HG02973 (cell line): ENCODE data around the gene PRDM2.

Source experiments
- ATAC-seq: cut with Tn5 transposase; IDR thresholded peaks from one replicate; pipeline ENCODE4 v1.9.1; 2021; ENCODE audit warnings: moderate library complexity; ENCODE audit not compliant: unreplicated experiment

The PRDM2 gene

GRCh38 chr1:13763991-13764390 is 64.0 kb downstream of the PRDM2 start:
- no peak for ATAC-seq

GRCh38 chr1:13764588-13765332 is 64.8 kb downstream of the PRDM2 start:
- ATAC-seq, result no peak

GRCh38 chr1:13766592-13767564 is 66.9 kb downstream of the PRDM2 start:
- ATAC-seq, result no peak

- no peak for ATAC-seq
These were observed 69.2 kb downstream of the PRDM2 start for GRCh38 chr1:13769212-13769611.

GRCh38 chr1:13769830-13770229 is 69.8 kb downstream of the PRDM2 start:
- ATAC-seq, result no peak

GRCh38 chr1:13770743-13771142 is 70.8 kb downstream of the PRDM2 start:
- no peak for ATAC-seq

GRCh38 chr1:13771745-13772144 is 71.8 kb downstream of the PRDM2 start:
- no peak for ATAC-seq

- ATAC-seq, result no peak
These were observed 72.3 kb downstream of the PRDM2 start for GRCh38 chr1:13772271-13772670.

- no peak for ATAC-seq
These were observed 74.1 kb downstream of the PRDM2 start for GRCh38 chr1:13774121-13774520.

GRCh38 chr1:13775459-13775858 is 75.5 kb downstream of the PRDM2 start:
- ATAC-seq, result no peak

GRCh38 chr1:13775916-13776315 is 75.9 kb downstream of the PRDM2 start:
- no peak for ATAC-seq

GRCh38 chr1:13778431-13778830 is 78.4 kb downstream of the PRDM2 start:
- ATAC-seq, result no peak

GRCh38 chr1:13779930-13780329 is 79.9 kb downstream of the PRDM2 start:
- no peak for ATAC-seq

- no peak for ATAC-seq
These were observed 80.8 kb downstream of the PRDM2 start for GRCh38 chr1:13780780-13781179.

GRCh38 chr1:13781228-13781627 is 81.2 kb downstream of the PRDM2 start:
- ATAC-seq, result no peak

GRCh38 chr1:13781907-13782633 is 82.1 kb downstream of the PRDM2 start:
- ATAC-seq, result no peak

- ATAC-seq, result no peak
These were observed 82.8 kb downstream of the PRDM2 start for GRCh38 chr1:13782634-13783360.

GRCh38 chr1:13783551-13783950 is 83.6 kb downstream of the PRDM2 start:
- ATAC-seq, result no peak

GRCh38 chr1:13784971-13785370 is 85.0 kb downstream of the PRDM2 start:
- ATAC-seq, result no peak

GRCh38 chr1:13786541-13786940 is 86.6 kb downstream of the PRDM2 start:
- no peak for ATAC-seq

GRCh38 chr1:13788795-13789194 is 88.8 kb downstream of the PRDM2 start:
- ATAC-seq, result no peak
